Fibroblast of lung (primary cell): ENCODE results near the gene POU3F1. TPM values are rescaled to one million over a fixed set of nuclear protein-coding genes. Genes with fewer than 3 reads are reported as not detected.

Experiments used
- DNase-seq, 2 donors: peaks; one replicate each; pipeline versions ENCODE4 v3.0.0 to v3.0.0-alpha.2; 2010; ENCODE audit warnings: low read depth in 2 of 2
- H2AFZ ChIP-seq: 2 replicates; pipeline ENCODE4 v1.5.1; 2012; ENCODE audit warnings: low read length, control low read depth, inconsistent platforms
- H3K27ac ChIP-seq: 2 replicates; pipeline ENCODE4 v1.5.1; 2011; ENCODE audit warnings: low read length, control low read depth; ENCODE audit not compliant: insufficient read depth
- H3K27me3 ChIP-seq: 2 replicates; pipeline ENCODE4 v1.5.1; 2011; ENCODE audit warnings: mild to moderate bottlenecking, low read length; ENCODE audit not compliant: control insufficient read depth, insufficient read depth
- H3K36me3 ChIP-seq: 2 replicates; pipeline ENCODE4 v1.5.1; 2011; ENCODE audit warnings: low read length; ENCODE audit not compliant: control insufficient read depth, insufficient read depth
- H3K4me1 ChIP-seq: 2 replicates; pipeline ENCODE4 v1.5.1; 2011; ENCODE audit warnings: low read length; ENCODE audit not compliant: control insufficient read depth, insufficient read depth; ENCODE audit errors: extremely low read depth
- H3K4me2 ChIP-seq: 2 replicates; pipeline ENCODE4 v1.5.1; 2011; ENCODE audit warnings: low read length, control low read depth; ENCODE audit not compliant: insufficient read depth; ENCODE audit errors: extremely low read depth
- H3K4me3 ChIP-seq, 4 experiments: fragments of 200-600 bp in 1 of 4; sonication (generic) in 1 of 4; replicated peaks in 1 of 4; 2 replicates each; pipeline ENCODE4 v1.5.1; 2011 to 2016; ENCODE audit warnings: low read length in 4 of 4, low read depth in 3 of 4, mild to moderate bottlenecking in 3 of 4, control low read depth in 2 of 4, inconsistent platforms in 1 of 4, mixed read lengths in 1 of 4; ENCODE audit not compliant: insufficient read depth in 1 of 4; ENCODE audit errors: control extremely low read depth in 1 of 4
- H3K79me2 ChIP-seq: 2 replicates; pipeline ENCODE4 v1.5.1; 2012; ENCODE audit warnings: mild to moderate bottlenecking, low read length, inconsistent platforms; ENCODE audit not compliant: control insufficient read depth, insufficient read depth
- H3K9ac ChIP-seq: 2 replicates; pipeline ENCODE4 v1.5.1; 2011; ENCODE audit warnings: mild to moderate bottlenecking, low read length, control low read depth; ENCODE audit not compliant: insufficient read depth
- H3K9me3 ChIP-seq: 2 replicates; pipeline ENCODE4 v1.5.1; 2012; ENCODE audit warnings: low read depth, low read length; ENCODE audit not compliant: control insufficient read depth, insufficient read depth
- H4K20me1 ChIP-seq: 2 replicates; pipeline ENCODE4 v1.5.1; 2011; ENCODE audit warnings: low read length; ENCODE audit not compliant: control insufficient read depth, insufficient read depth; ENCODE audit errors: extremely low read depth
- EZH2 ChIP-seq: IDR thresholded peaks from 2 replicates; pipeline ENCODE4 v1.5.1; 2012; ENCODE audit warnings: low read length, control low read depth, mild to moderate bottlenecking; ENCODE audit errors: missing control alignments
- polyA plus RNA-seq, 2 donors: library from polyadenylated mRNA; depleted of rRNA in 1 of 2; stranded (reverse) in 1 of 2; unstranded in 1 of 2; fragments of >200 nt; gene quantifications; 2 replicates each; pipeline ENCODE4 v1.2.1, GENCODE V29; 2011 to 2012; ENCODE audit warnings: missing spikeins in 1 of 2
- total RNA-seq: library from RNA; depleted of rRNA; stranded (reverse); fragments of >200 nt; gene quantifications from 2 replicates; pipeline ENCODE4 v1.2.1, GENCODE V29; 2014
- TF ChIP-seq, protein P1 (sequence below), 2 donors: IDR thresholded peaks in 1 of 2; conservative IDR thresholded peaks in 1 of 2; 1 replicate in 1 of 2; 2 replicates in 1 of 2; pipeline ENCODE4 v1.5.1; 2011 to 2012; ENCODE audit warnings: low read length in 2 of 2, control low read depth in 1 of 2, inconsistent platforms in 1 of 2, low read depth in 1 of 2, mild to moderate bottlenecking in 1 of 2

The POU3F1 gene
- total and polyA plus RNA-seq, 2 donors (not counting 1 experiment from before 2014, with no cell fraction given), result under 0.01 TPM; not detected in 1

DNA sequence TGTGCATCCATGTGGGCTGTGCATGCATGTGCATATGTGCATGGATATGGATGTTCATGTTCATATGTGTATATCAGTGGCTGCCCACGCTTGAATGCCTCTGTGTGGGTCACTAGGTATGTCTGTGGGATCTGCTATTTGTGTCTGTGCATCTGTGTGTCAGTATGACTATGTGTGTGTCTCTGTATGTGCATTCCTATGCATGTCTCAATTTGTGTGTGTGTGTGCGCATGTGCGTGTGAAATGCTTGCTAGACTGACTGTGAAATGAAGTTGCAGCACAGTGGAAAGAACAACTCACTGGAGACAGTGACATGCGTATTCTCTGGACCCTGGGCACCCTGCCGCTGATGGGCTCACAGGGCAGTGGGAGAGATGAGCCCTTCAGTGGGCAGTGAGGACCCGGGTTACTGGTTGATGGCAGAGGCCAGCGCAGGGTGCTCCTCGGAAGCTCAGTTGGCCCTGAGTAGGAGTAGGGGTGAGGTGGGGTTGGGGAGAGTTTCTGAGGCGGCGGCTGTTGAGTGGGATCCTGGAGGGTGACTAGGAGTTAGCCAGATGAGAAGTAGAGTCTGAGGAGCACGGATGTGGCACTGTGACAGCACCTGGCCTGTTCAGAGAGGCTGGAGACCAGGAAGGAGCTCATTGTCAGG, 43.2 kb upstream of the POU3F1 start:
- H3K27me3 ChIP-seq, result no peaks in the 10 kb centered on the region
- TF ChIP-seq EZH2, result no peak

DNA sequence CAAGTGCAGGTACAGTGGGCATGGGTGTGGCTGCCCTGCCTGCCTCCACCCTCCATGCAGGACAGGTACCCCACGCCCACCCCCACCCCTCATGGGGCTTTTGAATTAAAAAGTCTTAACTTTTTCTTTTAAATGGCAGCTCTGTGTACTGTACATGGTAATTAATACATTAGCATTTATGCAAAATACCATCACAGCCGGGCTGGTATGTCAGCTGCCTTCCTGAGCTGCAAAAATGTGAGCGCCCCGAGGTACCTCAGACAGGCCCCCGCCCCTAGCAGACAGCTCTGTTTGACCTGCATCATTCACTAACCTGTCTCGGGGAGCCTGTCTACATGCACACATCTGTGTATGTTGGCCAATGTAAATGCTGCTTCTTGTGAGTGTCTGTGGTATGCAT, 42.2 kb upstream of the POU3F1 start:
- Histone ChIP-seq H3K36me3 (no peaks in the 10 kb centered on the region), H2AFZ (no peak overlapping the region), H3K9ac (no peak overlapping the region), H3K4me1 (no peaks in the 10 kb centered on the region), H3K4me3 (no peak overlapping the region), H3K27me3 (no peaks in the 10 kb centered on the region), H3K27ac (no peak overlapping the region), H3K9me3 (no peaks in the 10 kb centered on the region), H3K4me2 (no peak overlapping the region), H4K20me1 (no peaks in the 10 kb centered on the region), H3K79me2 (no peaks in the 10 kb centered on the region)
- DNase-seq, result no peak
- no peak for TF ChIP-seq EZH2
- TF ChIP-seq, protein P1, sequence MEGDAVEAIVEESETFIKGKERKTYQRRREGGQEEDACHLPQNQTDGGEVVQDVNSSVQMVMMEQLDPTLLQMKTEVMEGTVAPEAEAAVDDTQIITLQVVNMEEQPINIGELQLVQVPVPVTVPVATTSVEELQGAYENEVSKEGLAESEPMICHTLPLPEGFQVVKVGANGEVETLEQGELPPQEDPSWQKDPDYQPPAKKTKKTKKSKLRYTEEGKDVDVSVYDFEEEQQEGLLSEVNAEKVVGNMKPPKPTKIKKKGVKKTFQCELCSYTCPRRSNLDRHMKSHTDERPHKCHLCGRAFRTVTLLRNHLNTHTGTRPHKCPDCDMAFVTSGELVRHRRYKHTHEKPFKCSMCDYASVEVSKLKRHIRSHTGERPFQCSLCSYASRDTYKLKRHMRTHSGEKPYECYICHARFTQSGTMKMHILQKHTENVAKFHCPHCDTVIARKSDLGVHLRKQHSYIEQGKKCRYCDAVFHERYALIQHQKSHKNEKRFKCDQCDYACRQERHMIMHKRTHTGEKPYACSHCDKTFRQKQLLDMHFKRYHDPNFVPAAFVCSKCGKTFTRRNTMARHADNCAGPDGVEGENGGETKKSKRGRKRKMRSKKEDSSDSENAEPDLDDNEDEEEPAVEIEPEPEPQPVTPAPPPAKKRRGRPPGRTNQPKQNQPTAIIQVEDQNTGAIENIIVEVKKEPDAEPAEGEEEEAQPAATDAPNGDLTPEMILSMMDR (conservative IDR thresholded peaks at IDR 0.05 in 1 of 2, IDR thresholded peaks at IDR 0.05 in 1 of 2; ENCODE audit: low read depth in 1 of 2, low read length in 2 of 2), result no peak

More for the DNA sequence above, 43.2 kb upstream of the POU3F1 start:
- no peaks in the 10 kb centered on the region for H3K9me3 ChIP-seq
- H2AFZ ChIP-seq, result no peak overlapping the region
- H4K20me1 ChIP-seq, result no peaks in the 10 kb centered on the region
- no peak overlapping the region for H3K27ac ChIP-seq
- H3K4me2 ChIP-seq, result no peak overlapping the region
- H3K36me3 ChIP-seq, result no peaks in the 10 kb centered on the region
- no peak for DNase-seq
- H3K79me2 ChIP-seq, result no peaks in the 10 kb centered on the region
- H3K9ac ChIP-seq, result no peak overlapping the region
- no peaks in the 10 kb centered on the region for H3K4me1 ChIP-seq
- no peak overlapping the region for H3K4me3 ChIP-seq

DNA sequence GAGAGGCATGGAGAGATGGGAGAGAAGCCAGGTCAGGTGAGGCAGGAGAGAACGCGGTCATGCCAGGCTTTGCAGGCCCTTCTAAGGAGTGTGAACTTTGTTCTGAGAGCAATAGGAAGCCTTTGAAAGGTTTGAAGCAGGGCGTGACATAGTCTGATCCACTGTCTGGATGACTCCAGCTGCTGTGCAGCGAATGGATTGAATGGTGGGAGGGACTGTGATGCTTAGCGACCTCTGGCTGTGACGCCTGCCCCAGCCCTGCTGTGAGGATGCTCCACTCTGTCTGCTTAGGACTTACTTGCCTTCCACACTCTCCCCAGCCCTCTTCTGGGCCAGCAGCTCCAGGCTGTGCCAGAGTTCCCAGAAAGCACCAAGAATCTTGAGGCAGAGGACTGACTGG, 41.8 kb upstream of the POU3F1 start:
- H4K20me1 ChIP-seq, result no peaks in the 10 kb centered on the region
- H3K36me3 ChIP-seq, result no peaks in the 10 kb centered on the region
- no peaks in the 10 kb centered on the region for H3K4me1 ChIP-seq
- no peak overlapping the region for H3K4me3 ChIP-seq
- no peak for DNase-seq
- no peak overlapping the region for H3K9ac ChIP-seq
- H3K9me3 ChIP-seq, result no peaks in the 10 kb centered on the region
- H3K27ac ChIP-seq, result no peak overlapping the region
- no peaks in the 10 kb centered on the region for H3K27me3 ChIP-seq
- H3K4me2 ChIP-seq, result no peak overlapping the region
- no peaks in the 10 kb centered on the region for H3K79me2 ChIP-seq
- no peak overlapping the region for H2AFZ ChIP-seq
- no peak for TF ChIP-seq EZH2
- TF ChIP-seq, protein P1 (conservative IDR thresholded peaks at IDR 0.05 in 1 of 2, IDR thresholded peaks at IDR 0.05 in 1 of 2; ENCODE audit: low read depth in 1 of 2, low read length in 2 of 2), result no peak
